ENCODE results near the gene FAM187B. TPM values are rescaled to one million over a fixed set of nuclear protein-coding genes. Genes with fewer than 3 reads are reported as not detected.

The FAM187B gene
- total RNA-seq, 2 donors from 2014 or later = not detected

GRCh38 chr19:35236638-35237400, 8.3 kb upstream of the FAM187B start:
- H3K27me3 ChIP-seq = no peaks in the 10 kb centered on the region
- TF ChIP-seq CTCF (IDR thresholded peaks at IDR 0.05) (peak in 2 of 7 experiments; percentile 16 to 34), POLR2A (IDR thresholded peaks at IDR 0.05) (no peak)
- DNase-seq = peak in 1 of 4 donors; percentile 41
- 73 to 76% methylated on average over 6 of the region's 6 CpGs for WGBS, 2 donors
- H3K4me1 ChIP-seq = no peaks in the 10 kb centered on the region
- intact Hi-C loops (cut with DNase I) = no loop called here
- ATAC-seq = no peak
- H3K9me3 ChIP-seq = no peaks in the 10 kb centered on the region
- no peaks in the 10 kb centered on the region for H3K36me3 ChIP-seq (replicated peaks in 1 of 2; ENCODE audit: insufficient read depth in 1 of 2, low read depth in 2 of 2)
- no peak overlapping the region for H3K4me3 ChIP-seq
- no peak overlapping the region for H3K27ac ChIP-seq

GRCh38 chr19:35232912-35233311, 4.4 kb upstream of the FAM187B start:
- TF ChIP-seq POLR2A (IDR thresholded peaks at IDR 0.05) (no peak), CTCF (IDR thresholded peaks at IDR 0.05) (no peak)
- H3K4me3 ChIP-seq = no peak overlapping the region
- no peak overlapping the region for H3K27ac ChIP-seq
- no peaks in the 10 kb centered on the region for H3K9me3 ChIP-seq
- H3K36me3 ChIP-seq (replicated peaks in 1 of 2; ENCODE audit: insufficient read depth in 1 of 2, low read depth in 2 of 2) = no peaks in the 10 kb centered on the region
- ATAC-seq (no peak), DNase-seq (no peak)
- H3K27me3 ChIP-seq = no peaks in the 10 kb centered on the region
- 63 to 69% methylated on average over 5 of the region's 5 CpGs for WGBS, 2 donors
- intact Hi-C loops (cut with DNase I) = no loop called here
- no peaks in the 10 kb centered on the region for H3K4me1 ChIP-seq

- no peaks in the 10 kb centered on the region for H3K9me3 ChIP-seq
- no peak overlapping the region for H3K27ac ChIP-seq
- H3K27me3 ChIP-seq = no peaks in the 10 kb centered on the region
- no peak for DNase-seq
- TF ChIP-seq CTCF (IDR thresholded peaks at IDR 0.05) (no peak), POLR2A (IDR thresholded peaks at IDR 0.05) (no peak)
- WGBS, 2 donors = 84 to 88% methylated on average over 10 to 14 of the region's 14 CpGs
- intact Hi-C loops (cut with DNase I) = no loop called here
- ATAC-seq = no peak
- no peaks in the 10 kb centered on the region for H3K36me3 ChIP-seq (replicated peaks in 1 of 2; ENCODE audit: insufficient read depth in 1 of 2, low read depth in 2 of 2)
- H3K4me3 ChIP-seq = no peak overlapping the region
- no peaks in the 10 kb centered on the region for H3K4me1 ChIP-seq
These were observed 3.6 kb upstream of the FAM187B start for GRCh38 chr19:35231956-35232645.

- WGBS, 2 donors = 88 to 92% methylated on average over 8 of the region's 8 CpGs
- no peak for ATAC-seq
- TF ChIP-seq CTCF (IDR thresholded peaks at IDR 0.05) (no peak), POLR2A (IDR thresholded peaks at IDR 0.05) (no peak)
- no peak overlapping the region for H3K4me3 ChIP-seq
- H3K4me1 ChIP-seq = no peaks in the 10 kb centered on the region
- no peak for DNase-seq
- intact Hi-C loops (cut with DNase I) = no loop called here
- no peaks in the 10 kb centered on the region for H3K36me3 ChIP-seq (replicated peaks in 1 of 2; ENCODE audit: insufficient read depth in 1 of 2, low read depth in 2 of 2)
- H3K27ac ChIP-seq = no peak overlapping the region
- H3K27me3 ChIP-seq = no peaks in the 10 kb centered on the region
- H3K9me3 ChIP-seq = no peaks in the 10 kb centered on the region
These were observed 1.1 kb upstream of the FAM187B start for GRCh38 chr19:35229601-35230000.
